PC-9 (cell line): ENCODE data around the gene FBN1.

Experiments used
- EZH2 ChIP-seq: fragments of 200-600 bp; sonication (generic); IDR thresholded peaks from 2 replicates; pipeline ENCODE4 v1.8.0; 2017; ENCODE audit warnings: antibody characterized with exemption, low read depth
- TF ChIP-seq, protein P1 (sequence below): fragments of 200-600 bp; sonication (generic); conservative IDR thresholded peaks from 2 replicates; pipeline ENCODE4 v1.6.1; 2017; ENCODE audit warnings: mixed run types, antibody characterized with exemption, mild to moderate bottlenecking, moderate library complexity

DNA sequence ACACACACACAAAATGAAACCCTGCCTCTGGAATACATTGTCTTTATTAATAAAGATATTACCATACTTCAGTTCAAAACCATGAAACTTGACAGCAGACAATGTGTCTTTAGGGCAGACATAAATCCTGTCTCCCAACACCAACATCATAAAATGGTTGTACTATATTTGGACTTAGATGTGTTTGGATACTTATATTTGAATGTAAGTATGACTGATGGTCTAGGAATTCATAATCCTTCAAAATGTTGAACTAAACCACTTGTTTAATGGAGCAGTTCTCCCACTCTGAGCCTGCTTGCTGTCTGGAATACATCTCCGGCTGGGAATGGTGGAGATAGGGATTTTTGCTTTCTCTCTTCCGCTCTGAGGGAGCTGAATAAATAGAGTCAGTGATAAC lies 10.6 kb downstream of the FBN1 start:
- TF ChIP-seq, protein P1, sequence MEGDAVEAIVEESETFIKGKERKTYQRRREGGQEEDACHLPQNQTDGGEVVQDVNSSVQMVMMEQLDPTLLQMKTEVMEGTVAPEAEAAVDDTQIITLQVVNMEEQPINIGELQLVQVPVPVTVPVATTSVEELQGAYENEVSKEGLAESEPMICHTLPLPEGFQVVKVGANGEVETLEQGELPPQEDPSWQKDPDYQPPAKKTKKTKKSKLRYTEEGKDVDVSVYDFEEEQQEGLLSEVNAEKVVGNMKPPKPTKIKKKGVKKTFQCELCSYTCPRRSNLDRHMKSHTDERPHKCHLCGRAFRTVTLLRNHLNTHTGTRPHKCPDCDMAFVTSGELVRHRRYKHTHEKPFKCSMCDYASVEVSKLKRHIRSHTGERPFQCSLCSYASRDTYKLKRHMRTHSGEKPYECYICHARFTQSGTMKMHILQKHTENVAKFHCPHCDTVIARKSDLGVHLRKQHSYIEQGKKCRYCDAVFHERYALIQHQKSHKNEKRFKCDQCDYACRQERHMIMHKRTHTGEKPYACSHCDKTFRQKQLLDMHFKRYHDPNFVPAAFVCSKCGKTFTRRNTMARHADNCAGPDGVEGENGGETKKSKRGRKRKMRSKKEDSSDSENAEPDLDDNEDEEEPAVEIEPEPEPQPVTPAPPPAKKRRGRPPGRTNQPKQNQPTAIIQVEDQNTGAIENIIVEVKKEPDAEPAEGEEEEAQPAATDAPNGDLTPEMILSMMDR: no peak
- TF ChIP-seq EZH2: no peak
